ENCODE measurements around the gene GNRHR.

GRCh38 chr4:67743194-67743593, 11.0 kb downstream of the GNRHR start:
- TF ChIP-seq CTCF (IDR thresholded peaks at IDR 0.05) (no peak), POLR2A (IDR thresholded peaks at IDR 0.05) (no peak)
